Loucy (cell line): ENCODE data around the gene PPFIA4.

Experiments
- CTCF ChIP-seq: fragments of 200-600 bp; sonication (generic); conservative IDR thresholded peaks from 2 replicates; pipeline ENCODE4 v1.5.1; 2014; ENCODE audit warnings: mild to moderate bottlenecking, antibody characterized with exemption, low read length
- EZH2phosphoT487 ChIP-seq: fragments of 200-600 bp; IDR thresholded peaks from 2 replicates; pipeline ENCODE4 v1.6.1; 2018; ENCODE audit warnings: antibody characterized with exemption, mild to moderate bottlenecking, moderate library complexity, borderline replicate concordance

- TF ChIP-seq CTCF = no peak
- TF ChIP-seq EZH2phosphoT487 = no peak
Measured at GRCh38 chr1:203121186-203122015, 95.1 kb downstream of the PPFIA4 start.
